ENCODE data around the gene ART3.
"Not testable (repeated sequence)": the region's sequence is repeated elsewhere in the genome, so short reads cannot be mapped to it uniquely, and the experiment has no call there.

Gene ART3

DNA sequence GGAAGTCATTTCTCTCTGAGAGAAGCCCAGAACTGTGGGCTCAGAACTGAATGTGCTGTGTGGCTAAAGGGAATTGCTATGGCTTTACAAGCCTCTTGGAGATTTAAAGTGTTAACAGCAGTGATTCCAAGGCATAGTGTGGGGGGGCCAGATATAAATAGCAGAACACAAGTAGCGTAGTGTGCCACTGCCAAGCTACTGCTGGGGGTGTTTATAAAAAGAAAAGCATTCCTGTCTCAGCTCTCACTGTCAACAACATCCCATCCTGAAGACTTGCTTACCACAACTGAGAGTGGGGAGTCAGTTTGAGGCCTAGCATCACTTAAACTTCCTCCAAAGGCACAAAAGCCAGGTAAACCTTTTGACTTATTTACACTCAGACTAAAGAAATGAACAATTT lies at the start of gene ART3:
Gene ART3, plus strand, starts transcription at position 242 of the 400 bp plus-strand sequence. CDS start 1,181 bp downstream, outside the sequence.
- no peak for DNase-seq (ENCODE audit: low read depth in 1 of 2, low spot score in 1 of 2)

GRCh38 chr4:76028350-76028765 lies 46.2 kb upstream of the ART3 start:
- no peak for DNase-seq (ENCODE audit: low read depth in 1 of 2, low spot score in 1 of 2)

- DNase-seq (ENCODE audit: low read depth in 1 of 2, low spot score in 1 of 2), result no peak
Observed at GRCh38 chr4:76029300-76029699, 45.2 kb upstream of the ART3 start.

DNA sequence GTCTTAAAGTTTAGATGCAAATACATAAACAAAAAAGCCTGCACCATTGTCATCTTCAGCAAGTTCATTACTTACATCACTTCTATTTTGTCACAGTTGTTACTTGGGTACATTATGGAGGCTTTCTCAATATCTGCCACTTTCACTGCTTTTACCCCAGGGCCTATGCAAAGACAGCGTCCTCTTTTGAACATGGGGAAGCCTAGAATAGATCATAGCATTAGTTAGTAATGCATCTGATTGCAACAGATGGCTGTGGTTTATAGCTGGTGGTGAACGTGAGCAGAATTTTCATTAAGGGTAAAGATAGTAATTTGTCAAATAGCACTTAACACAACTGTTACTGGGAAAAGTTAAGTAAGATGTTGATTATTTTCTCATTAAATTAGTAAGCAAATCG lies 39.4 kb upstream of the ART3 start:
- no peak for DNase-seq (ENCODE audit: low read depth in 1 of 2, low spot score in 1 of 2)

- DNase-seq (ENCODE audit: low read depth in 1 of 2, low spot score in 1 of 2), result no peak
Observed at GRCh38 chr4:76035799-76036380, 38.6 kb upstream of the ART3 start, which contains the start of gene CXCL11. TSS of gene CXCL11 (minus strand) at chr4:76036070. CDS start at chr4:76035987, 83 bp downstream.

GRCh38 chr4:76036855-76037254 lies 37.7 kb upstream of the ART3 start:
- DNase-seq (ENCODE audit: low read depth in 1 of 2, low spot score in 1 of 2), result no peak

DNA sequence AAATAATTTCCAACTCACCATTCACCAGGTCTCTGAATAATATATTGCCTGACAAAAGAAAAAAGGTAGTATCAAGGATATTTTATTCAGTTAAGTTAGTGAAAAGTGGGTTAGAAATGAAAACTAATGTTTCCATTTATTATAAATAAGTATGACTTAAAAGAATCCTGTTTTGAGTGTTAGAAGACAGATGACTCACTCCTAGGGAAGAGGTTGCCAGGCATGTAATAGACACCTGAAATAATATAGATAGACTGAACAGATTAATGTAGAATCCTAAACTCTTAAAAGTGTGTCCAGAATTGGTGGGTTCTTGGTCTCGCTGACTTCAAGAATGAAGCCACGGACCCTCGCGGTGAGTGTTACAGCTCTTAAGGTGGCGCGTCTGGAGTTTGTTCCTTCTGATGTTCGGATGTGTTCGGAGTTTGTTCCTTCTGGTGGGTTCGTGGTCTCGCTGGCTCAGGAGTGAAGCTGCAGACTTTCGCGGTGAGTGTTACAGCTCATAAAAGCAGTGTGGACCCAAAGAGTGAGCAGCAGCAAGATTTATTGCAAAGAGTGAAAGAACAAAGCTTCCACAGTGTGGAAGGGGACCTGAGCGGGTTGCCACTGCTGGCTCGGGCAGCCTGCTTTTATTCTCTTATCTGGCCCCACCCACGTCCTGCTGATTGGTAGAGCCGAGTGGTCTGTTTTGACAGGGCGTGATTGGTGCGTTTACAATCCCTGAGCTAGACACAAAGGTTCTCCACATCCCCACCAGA lies 32.1 kb upstream of the ART3 start:
- not testable (repeated sequence) for DNase-seq (ENCODE audit: low read depth in 1 of 2, low spot score in 1 of 2)

DNA sequence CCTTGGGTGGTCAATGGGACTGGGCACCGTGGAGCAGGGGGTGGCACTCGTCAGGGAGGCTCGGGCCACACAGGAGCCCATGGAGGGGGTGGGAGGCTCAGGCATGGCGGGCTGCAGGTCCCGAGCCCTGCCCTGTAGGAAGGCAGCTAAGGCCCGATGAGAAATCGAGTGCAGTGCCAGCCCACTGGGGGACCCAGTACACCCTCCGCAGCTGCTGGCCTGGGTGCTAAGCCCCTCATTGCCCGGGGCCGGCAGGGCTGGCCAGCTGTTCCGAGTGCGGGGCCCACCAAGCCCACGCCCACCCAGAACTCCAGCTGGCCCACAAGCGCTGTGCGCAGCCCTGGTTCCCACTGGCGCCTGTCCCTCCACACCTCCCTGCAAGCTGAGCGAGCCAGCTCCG lies 31.2 kb upstream of the ART3 start:
- not testable (repeated sequence) for DNase-seq (ENCODE audit: low read depth in 1 of 2, low spot score in 1 of 2)

- not testable (repeated sequence) for DNase-seq (ENCODE audit: low read depth in 1 of 2, low spot score in 1 of 2)
Observed at GRCh38 chr4:76044686-76045085, 29.8 kb upstream of the ART3 start.

DNA sequence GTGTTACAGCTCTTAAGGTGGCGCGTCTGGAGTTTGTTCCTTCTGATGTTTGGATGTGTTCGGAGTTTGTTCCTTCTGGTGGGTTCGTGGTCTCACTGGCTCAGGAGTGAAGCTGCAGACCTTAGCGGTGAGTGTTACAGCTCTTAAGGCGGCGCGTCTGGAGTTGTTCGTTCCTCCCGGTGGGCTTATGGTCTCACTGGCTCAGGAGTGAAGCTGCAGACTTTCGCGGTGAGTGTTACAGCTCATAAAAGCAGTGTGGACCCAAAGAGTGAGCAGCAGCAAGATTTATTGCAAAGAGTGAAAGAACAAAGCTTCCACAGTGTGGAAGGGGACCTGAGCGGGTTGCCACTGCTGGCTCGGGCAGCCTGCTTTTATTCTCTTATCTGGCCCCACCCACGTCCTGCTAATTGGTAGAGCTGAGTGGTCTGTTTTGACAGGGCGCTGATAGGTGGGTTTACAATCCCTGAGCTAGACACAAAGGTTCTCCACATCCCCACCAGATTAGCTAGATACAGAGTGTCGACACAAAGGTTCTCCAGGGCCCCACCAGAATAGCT lies 24.6 kb upstream of the ART3 start:
- DNase-seq (ENCODE audit: low read depth in 1 of 2, low spot score in 1 of 2), result not testable (repeated sequence)

- not testable (repeated sequence) for DNase-seq (ENCODE audit: low read depth in 1 of 2, low spot score in 1 of 2)
Observed at GRCh38 chr4:76050560-76051050, 23.9 kb upstream of the ART3 start.

- DNase-seq (ENCODE audit: low read depth in 1 of 2, low spot score in 1 of 2), result no peak
Observed at GRCh38 chr4:76053730-76054129, 20.8 kb upstream of the ART3 start.

DNA sequence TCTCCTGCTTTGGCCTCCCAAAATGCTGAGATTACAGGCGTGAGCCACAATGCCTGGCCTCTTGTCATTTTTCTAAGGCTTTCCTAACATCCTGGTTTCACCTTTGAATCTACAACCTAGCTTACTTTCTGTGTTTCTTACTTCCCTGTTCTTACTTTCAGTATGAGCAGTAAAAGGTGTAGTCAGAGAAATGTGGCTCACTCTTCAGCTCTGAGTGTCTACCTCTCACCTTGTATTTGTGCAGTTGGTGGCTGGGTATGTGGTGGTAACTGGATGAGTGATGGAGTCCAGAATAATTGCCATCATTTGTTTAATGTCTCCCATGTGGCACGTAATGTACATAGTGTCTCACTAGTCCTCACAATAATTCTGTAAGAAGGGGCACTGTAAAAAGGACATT lies 19.5 kb upstream of the ART3 start:
- DNase-seq (ENCODE audit: low read depth in 1 of 2, low spot score in 1 of 2), result no peak

DNA sequence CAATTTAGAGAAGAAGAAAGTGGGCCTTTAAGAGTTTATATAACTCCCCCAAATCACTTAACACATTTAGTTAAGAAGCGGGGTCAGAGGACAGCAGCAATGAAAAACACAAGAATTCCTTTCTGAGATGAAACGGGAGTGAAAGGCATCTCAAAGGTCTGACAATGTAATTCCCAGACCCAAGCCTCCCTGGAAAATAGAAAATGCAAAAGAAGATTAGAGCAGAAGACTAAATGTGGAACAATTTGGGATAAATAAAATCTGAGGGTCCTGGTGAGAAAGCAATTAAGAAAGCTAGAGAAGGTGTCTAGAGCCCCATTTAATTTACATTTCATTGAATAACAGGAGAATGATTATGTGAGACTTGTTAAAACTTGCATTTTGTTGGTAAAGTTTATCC lies 19.1 kb upstream of the ART3 start:
- DNase-seq (ENCODE audit: low read depth in 1 of 2, low spot score in 1 of 2), result no peak

- no peak for DNase-seq (ENCODE audit: low read depth in 1 of 2, low spot score in 1 of 2)
Observed at GRCh38 chr4:76058302-76058701, 16.2 kb upstream of the ART3 start.

DNA sequence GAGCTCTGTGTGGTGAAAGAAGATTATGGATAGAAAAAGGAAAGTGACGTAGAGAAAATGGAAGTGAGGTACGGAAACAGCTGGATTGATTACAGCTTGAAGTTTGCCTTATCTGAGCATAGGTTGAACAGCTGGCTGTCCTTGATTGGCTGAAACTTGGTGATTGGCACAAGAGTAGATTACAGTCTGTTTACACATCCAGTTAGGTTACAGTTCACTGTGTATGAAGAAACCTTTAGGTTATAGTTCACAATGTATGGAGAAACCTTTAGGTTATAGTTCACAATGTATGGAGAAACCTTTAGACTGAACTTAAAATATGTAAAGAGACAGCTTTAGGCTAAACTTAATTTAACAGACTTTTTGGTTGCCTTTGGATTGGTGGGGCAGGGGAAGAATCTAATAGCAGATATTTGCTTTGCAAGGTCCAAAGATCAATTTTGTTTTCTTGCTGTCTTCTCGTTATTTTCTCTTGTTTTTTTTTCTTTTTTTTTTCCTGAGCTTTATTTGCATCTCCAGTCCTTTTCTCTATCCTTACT lies 15.6 kb upstream of the ART3 start:
- DNase-seq (ENCODE audit: low read depth in 1 of 2, low spot score in 1 of 2), result no peak

GRCh38 chr4:76059750-76060149 lies 14.8 kb upstream of the ART3 start:
- no peak for DNase-seq (ENCODE audit: low read depth in 1 of 2, low spot score in 1 of 2)

- DNase-seq (ENCODE audit: low read depth in 1 of 2, low spot score in 1 of 2), result no peak
Observed at GRCh38 chr4:76060506-76060905, 14.0 kb upstream of the ART3 start.

DNA sequence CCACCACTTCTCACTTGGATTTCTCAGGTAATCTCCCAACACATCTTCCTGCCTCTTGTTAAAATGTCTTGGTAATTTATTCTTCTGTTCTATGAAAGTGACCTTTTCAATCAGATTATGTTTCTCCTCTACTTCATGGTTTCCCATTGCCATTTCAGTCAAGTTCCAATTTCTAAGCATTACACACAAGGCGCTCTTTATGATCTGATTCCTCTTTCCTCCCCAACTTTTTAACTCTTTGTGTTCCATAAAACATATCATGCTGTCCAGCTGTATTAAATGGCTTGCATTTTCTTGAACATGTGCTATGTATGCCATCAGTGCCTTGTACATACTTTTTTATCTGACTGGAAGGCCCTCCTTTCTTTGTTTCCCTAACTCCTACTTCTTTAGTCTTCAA lies 13.1 kb upstream of the ART3 start:
- no peak for DNase-seq (ENCODE audit: low read depth in 1 of 2, low spot score in 1 of 2)

DNA sequence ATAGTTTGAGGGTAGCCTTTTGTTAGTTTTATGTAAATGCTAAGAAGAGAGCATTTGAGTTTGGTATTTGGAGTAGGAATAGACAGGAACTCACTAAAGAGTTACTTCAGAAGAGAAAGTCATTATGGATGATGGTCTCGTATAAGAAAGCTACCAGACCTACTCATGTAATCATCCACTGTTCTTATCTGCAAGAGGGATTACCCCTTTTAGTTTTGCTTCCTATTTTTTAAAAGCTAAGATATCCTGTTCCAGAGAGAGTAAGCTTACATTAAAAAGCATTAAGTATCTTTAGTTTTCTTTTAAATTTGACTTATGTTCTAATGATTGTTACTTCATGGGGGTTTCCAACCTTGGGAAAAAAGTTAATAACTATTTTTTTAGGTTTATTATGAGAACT lies 12.5 kb upstream of the ART3 start:
- no peak for DNase-seq (ENCODE audit: low read depth in 1 of 2, low spot score in 1 of 2)

GRCh38 chr4:76066546-76066945 lies 8.0 kb upstream of the ART3 start:
- DNase-seq (ENCODE audit: low read depth in 1 of 2, low spot score in 1 of 2), result no peak

Measured in activated CD4-positive, alpha-beta T cell treated with anti-CD3 and anti-CD28 coated beads, Interleukin-2, amount 50 U/mL, for 24 hours (primary cell).